T-helper 1 cell treated with Interleukin-12 subunit alpha and Interleukin-12 subunit beta and Interleukin-4 antibody, amounts not matched to agents 30 μg/mL and 1 μg/mL, for 36 hours (primary cell): ENCODE results near the gene NAIF1.
"Not testable (repeated sequence)": the region's sequence is repeated elsewhere in the genome, so short reads cannot be mapped to it uniquely, and the experiment has no call there.

Source experiments
- H3K27ac Mint-ChIP-seq: one replicate; pipeline ENCODE4 v1.8.0; 2021; ENCODE audit warnings: mild to moderate bottlenecking, mixed read lengths
- H3K27me3 Mint-ChIP-seq: one replicate; pipeline ENCODE4 v1.8.0; 2021; ENCODE audit warnings: low read depth, mixed read lengths
- H3K36me3 Mint-ChIP-seq: one replicate; pipeline ENCODE4 v1.8.0; 2021; ENCODE audit warnings: low read depth, mixed read lengths
- H3K4me1 Mint-ChIP-seq: one replicate; pipeline ENCODE4 v1.8.0; 2021; ENCODE audit warnings: low read depth, mixed read lengths
- H3K4me3 Mint-ChIP-seq: one replicate; pipeline ENCODE4 v1.8.0; 2021; ENCODE audit warnings: mild to moderate bottlenecking, moderate library complexity, mixed read lengths
- H3K9me3 Mint-ChIP-seq: one replicate; pipeline ENCODE4 v1.8.0; 2021; ENCODE audit warnings: mixed read lengths

Gene NAIF1

GRCh38 chr9:128024761-128025308, 42.3 kb downstream of the NAIF1 start:
- H3K9me3 Mint-ChIP-seq, result no peaks in the 10 kb centered on the region
- H3K27ac Mint-ChIP-seq, result peak overlapping the region; percentile 96
- H3K4me1 Mint-ChIP-seq, result peaks cover 72% of the 10 kb centered on the region
- no peak overlapping the region for H3K4me3 Mint-ChIP-seq
- H3K36me3 Mint-ChIP-seq, result peaks cover 2% of the 10 kb centered on the region
- H3K27me3 Mint-ChIP-seq, result no peaks in the 10 kb centered on the region

GRCh38 chr9:128023671-128024070, 43.4 kb downstream of the NAIF1 start:
- not testable (repeated sequence) for H3K27me3 Mint-ChIP-seq, H3K4me3 Mint-ChIP-seq, H3K36me3 Mint-ChIP-seq, H3K27ac Mint-ChIP-seq, H3K9me3 Mint-ChIP-seq
- peaks cover 67% of the 10 kb centered on the region for H3K4me1 Mint-ChIP-seq

- peaks cover 2% of the 10 kb centered on the region for H3K36me3 Mint-ChIP-seq
- peaks cover 64% of the 10 kb centered on the region for H3K4me1 Mint-ChIP-seq
- H3K4me3 Mint-ChIP-seq, result no peak overlapping the region
- no peaks in the 10 kb centered on the region for H3K9me3 Mint-ChIP-seq
- peak overlapping the region; percentile 6 for H3K27ac Mint-ChIP-seq
- no peaks in the 10 kb centered on the region for H3K27me3 Mint-ChIP-seq
Measured at GRCh38 chr9:128022886-128023285, 44.2 kb downstream of the NAIF1 start.

- peaks cover 47% of the 10 kb centered on the region for H3K4me1 Mint-ChIP-seq
- H3K27me3 Mint-ChIP-seq, result no peaks in the 10 kb centered on the region
- peaks cover 2% of the 10 kb centered on the region for H3K36me3 Mint-ChIP-seq
- peak overlapping the region; percentile 56 for H3K27ac Mint-ChIP-seq
- no peak overlapping the region for H3K4me3 Mint-ChIP-seq
- no peaks in the 10 kb centered on the region for H3K9me3 Mint-ChIP-seq
Measured at GRCh38 chr9:128021098-128021497, 46.0 kb downstream of the NAIF1 start.

- Mint-ChIP-seq H3K36me3 (peaks cover 2% of the 10 kb centered on the region), H3K27ac (no peak overlapping the region), H3K9me3 (no peaks in the 10 kb centered on the region), H3K4me3 (no peak overlapping the region), H3K4me1 (peaks cover 43% of the 10 kb centered on the region), H3K27me3 (no peaks in the 10 kb centered on the region)
Measured at GRCh38 chr9:128020692-128021091, 46.4 kb downstream of the NAIF1 start.

- Mint-ChIP-seq H3K4me3 (no peak overlapping the region), H3K4me1 (peaks cover 6% of the 10 kb centered on the region), H3K27ac (no peak overlapping the region)
Measured at GRCh38 chr9:128015696-128016095, 51.4 kb downstream of the NAIF1 start.

More at GRCh38 chr9:128015696-128016095, 51.4 kb downstream of the NAIF1 start:
- Mint-ChIP-seq H3K9me3 (no peaks in the 10 kb centered on the region), H3K27me3 (peaks cover 5% of the 10 kb centered on the region), H3K36me3 (no peaks in the 10 kb centered on the region)
